Gastrocnemius medialis (tissue), 4 donors: ENCODE results near the gene NR5A1.

Experiments used
- CTCF ChIP-seq, 5 experiments: fragments of 450-650 bp in 3 of 5; fragments of 200-600 bp in 2 of 5; sonication (generic) in 2 of 5; IDR thresholded peaks in 4 of 5; conservative IDR thresholded peaks in 1 of 5; 1 replicate in 4 of 5; 2 replicates in 1 of 5; pipeline ENCODE4 v1.5.1; 2016 to 2019; ENCODE audit warnings: antibody characterized with exemption in 5 of 5, mild to moderate bottlenecking in 3 of 5, moderate library complexity in 3 of 5
- POLR2A ChIP-seq, 2 donors: fragments of 450-650 bp; IDR thresholded peaks; one replicate each; pipeline ENCODE4 v1.6.1; 2017; ENCODE audit warnings: antibody characterized with exemption in 2 of 2, mild to moderate bottlenecking in 2 of 2, moderate library complexity in 2 of 2

- TF ChIP-seq POLR2A (IDR thresholded peaks at IDR 0.05), result no peak
- no peak for TF ChIP-seq CTCF (IDR thresholded peaks at IDR 0.05 in 4 of 5, conservative IDR thresholded peaks at IDR 0.05 in 1 of 5)
Measured at GRCh38 chr9:124457887-124458431, 49.2 kb downstream of the NR5A1 start.
